Activated naive CD4-positive, alpha-beta T cell treated with anti-CD3 and anti-CD28 coated beads, Interleukin-2, amount 50 U/mL, for 16 hours (primary cell): ENCODE results near the gene IRAK1BP1.
"Not testable (repeated sequence)": the region's sequence is repeated elsewhere in the genome, so short reads cannot be mapped to it uniquely, and the experiment has no call there.

Experiments used
- DNase-seq: peaks from one replicate; pipeline ENCODE4 v3.0.0-alpha.2; 2020

IRAK1BP1 gene

GRCh38 chr6:78896227-78896626 lies 28.9 kb downstream of the IRAK1BP1 start:
- no peak for DNase-seq

- no peak for DNase-seq
These were observed 41.3 kb downstream of the IRAK1BP1 start for GRCh38 chr6:78908621-78909020.

- no peak for DNase-seq
These were observed 42.0 kb downstream of the IRAK1BP1 start for GRCh38 chr6:78909391-78909790.

DNA sequence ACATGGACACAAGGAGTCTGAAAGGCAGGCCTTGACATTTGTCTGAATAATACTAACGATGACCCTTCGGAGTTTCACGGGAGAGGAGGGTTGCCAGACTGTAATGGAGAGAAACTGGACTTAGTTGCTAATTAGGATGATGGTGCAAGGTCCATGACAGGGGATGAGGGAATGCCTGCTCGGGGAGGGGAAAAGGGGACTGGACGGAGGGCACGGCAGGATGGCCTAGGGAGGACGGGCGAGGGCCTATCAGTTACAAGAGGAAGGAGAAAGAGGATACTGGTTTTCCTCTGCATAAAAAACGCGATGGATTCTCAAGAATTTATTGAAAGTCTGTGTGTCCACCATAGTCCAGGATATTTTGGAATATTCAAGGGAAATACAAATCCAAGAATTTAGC lies 42.7 kb downstream of the IRAK1BP1 start:
- no peak for DNase-seq

- DNase-seq: no peak
These were observed 43.3 kb downstream of the IRAK1BP1 start for GRCh38 chr6:78910591-78911171.

GRCh38 chr6:78911218-78911940 lies 44.0 kb downstream of the IRAK1BP1 start:
- DNase-seq: no peak

- DNase-seq: no peak
These were observed 49.1 kb downstream of the IRAK1BP1 start for GRCh38 chr6:78916411-78916810.

DNA sequence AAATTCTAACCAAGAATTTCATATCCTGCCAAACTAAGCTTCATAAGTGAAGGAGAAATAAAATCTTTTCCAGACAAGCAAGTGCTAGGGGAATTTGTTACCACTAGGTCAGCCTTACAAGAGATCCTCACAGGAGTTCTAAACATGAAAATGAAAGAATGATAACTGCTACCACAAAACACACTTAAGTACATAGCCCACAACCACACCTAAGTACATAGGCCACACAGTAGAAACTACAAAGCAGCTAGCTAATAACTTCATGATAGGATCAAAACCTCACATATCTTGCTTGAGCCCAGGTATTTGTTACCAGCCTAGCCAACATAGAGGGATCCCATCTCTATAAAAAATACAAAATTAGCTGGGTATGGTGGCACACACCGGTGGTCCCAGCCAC lies 50.4 kb downstream of the IRAK1BP1 start:
- DNase-seq: no peak

GRCh38 chr6:78921168-78921567 lies 53.8 kb downstream of the IRAK1BP1 start:
- DNase-seq: not testable (repeated sequence)

DNA sequence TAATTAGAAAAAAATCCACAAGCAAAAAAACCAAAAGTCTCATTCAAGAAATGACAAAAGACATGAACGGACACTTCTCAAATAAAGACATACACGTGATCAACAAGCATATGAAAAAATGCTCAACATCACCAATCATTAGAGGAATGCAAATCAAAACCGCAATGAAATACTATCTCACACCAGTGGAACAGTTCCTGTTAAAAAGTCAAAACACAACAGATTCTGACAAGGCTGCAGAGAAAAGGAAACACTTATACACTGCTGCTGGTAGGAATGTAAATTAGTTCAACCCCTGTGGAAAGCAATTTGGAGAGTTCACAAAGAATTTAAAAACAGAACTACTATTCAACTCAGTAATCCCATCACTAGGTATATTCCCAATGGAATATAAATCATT lies 58.0 kb downstream of the IRAK1BP1 start:
- no peak for DNase-seq

GRCh38 chr6:78935553-78935952 lies 68.2 kb downstream of the IRAK1BP1 start:
- DNase-seq: no peak

DNA sequence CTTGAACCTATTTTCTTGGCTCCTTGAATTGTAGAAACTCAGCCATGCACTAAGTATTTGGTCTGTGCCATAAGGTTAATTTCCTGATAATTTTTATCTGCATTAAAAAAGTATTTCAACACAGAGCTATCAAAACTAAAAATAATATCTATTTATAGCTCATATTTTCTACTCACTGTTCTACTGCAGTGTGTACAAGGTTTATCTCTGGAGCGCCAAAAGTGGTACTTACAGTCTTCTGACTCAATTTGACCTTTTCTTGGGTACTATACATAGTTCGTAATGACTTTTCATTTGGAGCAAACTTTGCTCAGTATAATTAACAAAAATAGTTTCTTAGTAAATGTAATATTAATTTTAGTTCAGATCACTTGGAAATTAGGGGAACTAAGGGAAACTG lies 69.2 kb downstream of the IRAK1BP1 start:
- DNase-seq: no peak

GRCh38 chr6:78942446-78942845 lies 75.1 kb downstream of the IRAK1BP1 start:
- DNase-seq: no peak

- no peak for DNase-seq
These were observed 80.2 kb downstream of the IRAK1BP1 start for GRCh38 chr6:78947529-78947928.

- no peak for DNase-seq
These were observed 80.6 kb downstream of the IRAK1BP1 start for GRCh38 chr6:78947962-78948361.

- no peak for DNase-seq
These were observed 81.4 kb downstream of the IRAK1BP1 start for GRCh38 chr6:78948785-78949184.

DNA sequence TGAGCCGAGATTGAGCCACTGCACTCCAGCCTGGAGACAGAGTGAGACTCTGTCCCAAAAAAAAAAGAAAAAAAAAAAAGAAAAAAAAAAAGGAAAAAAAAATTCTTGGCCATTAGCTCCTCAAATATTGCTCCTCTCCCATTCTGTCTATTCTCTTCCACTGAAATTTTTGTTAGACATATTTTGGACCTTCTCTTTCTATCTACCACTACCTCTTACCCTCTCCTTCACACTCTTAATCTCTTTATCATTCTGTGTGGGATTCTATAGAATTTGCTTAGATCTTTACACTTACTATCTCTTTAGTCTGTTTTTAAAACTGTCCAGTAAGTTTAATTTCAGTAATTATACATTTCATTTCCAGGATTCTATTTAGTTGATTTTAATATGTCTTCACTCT lies 85.0 kb downstream of the IRAK1BP1 start:
- DNase-seq: no peak
